GM11168 (cell line): Measurements from ENCODE around the gene ERBB4.
"Not testable (repeated sequence)": the region's sequence is repeated elsewhere in the genome, so short reads cannot be mapped to it uniquely, and the experiment has no call there.

Source experiments
- in situ Hi-C: fragments of 300-500 bp; cut with MboI; formaldehyde crosslinking; loops from one replicate; pipeline ENCODE4 v1.12.0; 2022; ENCODE audit warnings: low sequenced_read_pairs; ENCODE audit not compliant: unreplicated experiment

Gene ERBB4

GRCh38 chr2:212033888-212034287 lies 504.7 kb downstream of the ERBB4 start:
- in situ Hi-C loops, result no loop called here

GRCh38 chr2:212032536-212033219 lies 505.9 kb downstream of the ERBB4 start:
- in situ Hi-C loops, result no loop called here

DNA sequence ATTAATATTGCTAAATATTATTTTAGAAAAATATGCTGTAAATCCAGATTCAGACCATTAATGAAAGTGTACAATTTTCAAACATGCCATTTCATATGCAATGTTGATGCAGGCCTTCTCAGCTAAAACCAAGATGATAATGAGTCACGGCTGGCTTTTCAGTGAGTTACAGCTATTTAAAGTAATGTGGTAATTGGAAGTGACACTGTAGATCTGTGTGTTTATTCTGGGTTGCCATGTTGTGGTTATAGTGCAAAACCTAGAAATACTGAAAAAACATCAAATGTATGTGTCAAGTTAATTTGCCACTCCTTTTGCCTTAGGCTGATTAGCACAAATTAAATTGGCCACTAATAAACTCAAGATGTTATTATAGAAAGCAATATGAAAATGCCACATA lies 506.6 kb downstream of the ERBB4 start:
- in situ Hi-C loops, result no loop called here

- in situ Hi-C loops, result no loop called here
These were observed 507.9 kb downstream of the ERBB4 start for GRCh38 chr2:212030709-212031108.

- in situ Hi-C loops, result no loop called here
These were observed 509.7 kb downstream of the ERBB4 start for GRCh38 chr2:212028798-212029394.

DNA sequence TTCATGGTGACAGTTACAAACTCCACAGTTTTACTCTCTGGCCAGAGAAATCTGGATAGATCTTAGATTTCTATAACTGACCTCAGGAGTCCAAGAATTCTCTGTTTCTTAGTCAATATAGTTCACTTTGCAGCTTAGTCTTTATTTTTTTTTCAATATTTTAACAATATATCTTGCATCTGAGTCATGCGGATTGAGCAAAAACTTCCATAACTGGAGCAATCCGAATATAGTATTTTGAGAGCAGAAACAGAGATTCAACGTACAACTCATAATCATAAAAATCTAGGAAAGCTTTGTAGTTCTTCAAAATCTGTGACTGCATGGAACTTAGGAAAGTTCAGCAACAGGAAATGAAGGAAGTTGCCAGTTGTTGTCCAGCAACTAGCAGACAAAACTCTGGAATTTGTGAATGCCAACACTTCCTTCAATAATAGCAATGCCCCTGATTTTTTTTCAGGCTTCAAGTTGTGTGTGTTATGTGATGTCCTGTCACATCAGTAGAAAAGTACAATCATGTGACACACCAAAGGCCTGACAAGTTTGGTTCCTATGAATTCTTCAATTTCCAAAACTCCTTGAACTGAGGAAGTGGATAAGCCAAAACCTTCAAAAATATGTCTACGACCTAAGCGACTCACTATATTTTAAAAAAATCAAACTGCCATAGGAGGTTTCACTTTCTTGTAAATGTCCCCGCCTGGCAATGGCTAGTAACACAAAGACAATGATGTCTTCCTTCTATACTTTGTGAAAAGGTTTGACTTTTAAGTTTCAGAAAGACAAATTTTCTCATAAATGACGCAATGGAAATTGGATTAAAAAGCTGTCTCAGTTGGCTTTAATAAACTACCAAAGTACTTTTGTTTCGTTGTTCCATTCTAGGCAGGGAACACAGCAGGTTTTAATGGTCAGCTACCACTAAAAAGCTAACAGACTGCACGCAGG lies 510.6 kb downstream of the ERBB4 start:
- in situ Hi-C loops, result no loop called here

- in situ Hi-C loops, result no loop called here
These were observed 514.6 kb downstream of the ERBB4 start for GRCh38 chr2:212024040-212024439.

- in situ Hi-C loops, result no loop called here
These were observed 515.6 kb downstream of the ERBB4 start for GRCh38 chr2:212022966-212023365.

DNA sequence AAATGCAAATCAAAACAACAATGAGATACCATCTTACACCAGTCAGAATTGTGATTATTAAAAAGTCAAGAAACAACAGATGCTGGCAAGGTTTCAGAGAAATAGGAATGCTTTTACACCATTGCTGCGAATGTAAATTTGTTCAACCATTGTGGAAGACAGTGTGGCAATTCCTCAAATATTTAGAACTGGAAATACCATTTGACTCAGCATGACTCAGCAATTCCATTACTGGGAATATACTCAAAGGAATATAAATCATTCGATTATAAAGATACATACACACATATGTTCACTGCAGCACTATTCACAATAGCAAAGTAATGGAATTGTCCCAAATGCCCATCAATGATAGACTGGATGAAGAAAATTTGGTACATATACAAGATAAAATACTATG lies 516.7 kb downstream of the ERBB4 start:
- in situ Hi-C loops, result no loop called here

DNA sequence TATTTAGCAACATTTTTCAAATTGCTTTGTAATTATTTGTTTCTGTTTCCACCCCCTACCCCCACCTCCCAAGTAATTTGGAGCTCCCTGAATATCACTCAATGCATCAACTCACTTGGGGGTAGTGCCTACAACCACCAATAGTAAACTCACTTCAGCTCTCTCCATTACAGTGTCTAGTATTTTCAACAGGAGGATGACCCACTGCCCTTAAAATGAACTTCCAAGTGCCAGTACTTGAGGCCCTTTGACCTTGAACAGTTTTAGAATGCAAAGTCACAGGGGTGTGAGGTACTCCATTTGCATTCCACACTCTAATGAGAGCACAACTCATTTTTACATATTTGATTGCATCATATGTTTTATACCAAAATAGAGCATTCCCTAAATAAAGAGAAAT lies 523.0 kb downstream of the ERBB4 start:
- in situ Hi-C loops, result no loop called here

DNA sequence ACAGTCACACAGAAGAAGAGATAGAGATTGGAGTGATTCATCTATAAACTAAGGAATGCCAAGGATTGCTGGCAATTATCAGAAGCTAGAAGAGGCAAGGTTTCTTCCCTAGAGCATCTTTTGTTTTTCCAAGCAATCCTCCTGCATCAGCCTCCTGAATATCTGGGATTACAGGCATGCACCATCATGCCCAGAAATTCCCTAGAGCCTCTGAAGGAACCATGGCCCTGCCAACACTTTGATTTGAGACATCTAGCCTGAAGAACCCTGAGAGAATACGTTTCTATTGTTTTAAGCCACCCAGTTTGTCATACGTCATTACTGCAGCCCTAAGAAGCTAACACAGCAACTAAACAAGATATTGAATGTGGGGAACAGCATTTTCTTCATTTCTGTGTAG lies 525.0 kb downstream of the ERBB4 start:
- in situ Hi-C loops, result no loop called here

- in situ Hi-C loops, result not testable (repeated sequence)
These were observed 528.3 kb downstream of the ERBB4 start for GRCh38 chr2:212010305-212010704.

DNA sequence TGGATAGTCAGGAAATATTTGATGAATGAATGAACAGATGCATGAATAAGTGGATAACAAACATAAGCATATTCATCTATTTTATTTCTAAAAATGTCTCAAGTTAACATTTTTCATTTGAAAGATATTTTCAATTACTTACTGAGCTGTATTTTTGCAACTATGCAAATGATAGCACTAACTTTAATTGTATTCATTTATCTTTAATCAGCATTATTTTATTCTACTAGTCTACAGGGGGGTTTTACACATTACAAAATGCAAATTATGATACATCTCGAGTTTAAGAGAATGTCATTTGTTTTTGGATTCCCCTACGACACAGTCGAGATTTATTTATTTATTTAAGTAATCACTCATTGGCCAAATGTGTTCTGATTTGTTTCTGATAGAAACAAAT lies 530.6 kb downstream of the ERBB4 start:
- in situ Hi-C loops, result no loop called here

DNA sequence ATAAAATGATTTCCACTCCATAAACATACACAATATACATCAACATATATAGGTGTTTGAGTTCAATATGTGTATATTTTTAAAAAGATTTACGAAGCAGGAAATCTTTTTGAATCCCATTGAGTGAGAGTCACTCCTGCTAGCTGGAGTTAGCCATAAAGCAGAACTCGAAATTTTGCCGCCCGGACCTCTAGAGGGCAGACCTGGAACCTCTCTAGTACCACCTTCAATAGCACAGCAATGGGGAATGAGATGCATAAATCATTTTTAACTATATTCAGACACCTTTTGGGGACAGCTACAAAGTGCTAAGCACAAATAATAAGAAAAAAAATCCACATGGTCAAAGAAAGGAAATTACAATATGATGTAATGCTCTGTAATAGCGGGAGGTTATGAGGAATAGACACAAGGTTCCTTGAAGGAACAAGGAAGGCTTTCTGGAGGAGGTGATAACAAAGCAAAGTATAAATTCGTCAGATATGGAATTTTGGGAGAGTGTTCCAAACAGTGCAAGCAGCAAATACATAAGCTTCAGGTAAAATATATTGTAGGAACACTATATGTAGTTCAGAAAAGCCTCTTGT lies 533.4 kb downstream of the ERBB4 start:
- in situ Hi-C loops, result no loop called here

DNA sequence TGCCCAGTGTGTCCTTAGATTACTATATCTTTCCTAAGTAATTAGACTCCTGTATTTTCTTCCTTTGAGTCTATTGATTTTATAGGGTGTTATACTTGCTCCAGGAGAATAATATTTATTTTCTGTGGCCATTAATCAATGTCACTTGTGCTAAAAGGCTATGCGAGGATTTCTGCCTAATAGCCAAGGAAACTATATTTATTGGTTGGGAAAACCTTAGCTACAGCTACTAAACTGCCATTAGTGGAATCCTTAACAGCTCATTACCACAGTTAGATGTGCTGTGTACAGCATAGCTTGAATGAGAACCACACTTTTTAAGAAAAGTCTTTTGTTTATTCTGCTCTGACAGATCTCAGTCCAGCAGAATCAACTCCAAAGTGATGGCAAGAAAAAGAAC lies 537.3 kb downstream of the ERBB4 start:
- in situ Hi-C loops, result no loop called here

- in situ Hi-C loops, result no loop called here
These were observed 541.7 kb downstream of the ERBB4 start for GRCh38 chr2:211996857-211997256.

DNA sequence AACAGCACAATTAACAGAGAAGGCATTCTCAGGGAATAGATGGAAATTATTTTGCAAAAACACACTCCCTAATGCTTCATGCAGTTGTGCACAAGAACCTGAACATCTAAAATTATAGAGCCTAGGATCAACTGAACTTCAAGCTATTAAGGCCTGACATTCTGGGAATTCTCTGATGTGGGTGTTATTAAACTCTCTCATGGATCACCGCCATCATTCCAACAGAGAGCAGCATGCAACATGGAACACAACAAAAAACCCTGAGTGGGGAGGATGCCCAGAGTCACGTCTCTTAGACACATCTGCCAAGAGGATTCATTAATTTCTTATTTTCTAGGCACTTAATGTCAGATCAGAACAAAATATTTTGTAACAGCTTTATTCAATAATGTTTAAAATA lies 543.8 kb downstream of the ERBB4 start:
- in situ Hi-C loops, result no loop called here

GRCh38 chr2:211990335-211990734 lies 548.3 kb downstream of the ERBB4 start:
- in situ Hi-C loops, result no loop called here

- in situ Hi-C loops, result no loop called here
These were observed 552.3 kb downstream of the ERBB4 start for GRCh38 chr2:211986313-211986712.

GRCh38 chr2:211985393-211985792 lies 553.2 kb downstream of the ERBB4 start:
- in situ Hi-C loops, result no loop called here

- in situ Hi-C loops, result no loop called here
These were observed 556.4 kb downstream of the ERBB4 start for GRCh38 chr2:211982162-211982561.
